Measurements from ENCODE around the gene NPEPPS.

NPEPPS gene

GRCh38 chr17:47644324-47644723 lies 113.4 kb downstream of the NPEPPS start:
- TF ChIP-seq CTCF (IDR thresholded peaks at IDR 0.05; ENCODE audit: borderline replicate concordance, insufficient read depth, low read depth, low read length): no peak
- no peak overlapping the region for H3K4me3 ChIP-seq (ENCODE audit: low read depth, low read length)

DNA sequence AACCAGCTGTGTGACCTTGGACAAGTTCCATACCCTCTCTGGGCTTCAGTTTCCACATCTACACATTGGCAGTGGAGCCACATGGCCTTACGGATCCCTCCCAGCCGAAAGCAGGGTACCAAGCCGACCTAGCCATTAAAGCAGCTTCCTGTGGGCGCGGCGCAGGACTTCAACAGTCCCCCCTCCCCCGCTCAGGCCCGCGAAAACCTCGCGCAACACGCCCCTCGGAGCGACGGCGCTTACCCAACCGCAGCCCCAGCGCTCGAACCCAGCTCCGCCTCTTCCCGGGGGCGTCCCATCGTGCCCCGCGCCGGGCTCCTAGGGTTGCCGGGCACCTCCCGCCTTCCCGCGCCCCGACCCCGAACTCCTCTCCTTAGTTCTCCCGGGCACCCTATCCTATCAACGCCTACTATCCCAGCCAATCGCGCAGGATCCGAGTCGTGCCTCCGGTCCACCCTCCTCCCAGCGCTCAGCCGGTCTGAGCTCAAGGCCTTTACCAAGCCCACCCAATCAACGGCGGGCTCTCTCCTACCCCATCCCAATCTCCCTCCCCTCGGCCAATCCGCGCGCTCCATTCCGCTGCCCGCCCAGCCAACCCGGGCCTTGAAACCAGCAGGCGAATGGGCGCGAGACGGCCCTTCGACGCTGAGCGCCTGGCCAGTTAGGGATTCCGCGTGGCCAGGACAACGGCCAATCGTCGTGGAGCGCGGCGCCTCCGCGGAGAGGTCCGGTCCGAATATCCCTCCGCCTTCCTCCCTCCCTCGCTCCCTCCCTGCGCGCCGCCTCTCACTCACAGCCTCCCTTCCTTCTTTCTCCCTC lies 118.5 kb downstream of the NPEPPS start, which contains the start of gene KPNB1:
Gene KPNB1, plus strand, starts transcription at position 767 of the 819 bp plus-strand sequence. CDS start 326 bp downstream, outside the sequence.
- no peak for TF ChIP-seq CTCF (IDR thresholded peaks at IDR 0.05; ENCODE audit: borderline replicate concordance, insufficient read depth, low read depth, low read length)
- H3K4me3 ChIP-seq (ENCODE audit: low read depth, low read length): peak within 1 kb of the TSS; percentile 79

- peak overlapping the region; percentile 79 for H3K4me3 ChIP-seq (ENCODE audit: low read depth, low read length)
- TF ChIP-seq CTCF (IDR thresholded peaks at IDR 0.05; ENCODE audit: borderline replicate concordance, insufficient read depth, low read depth, low read length): no peak
Measured at GRCh38 chr17:47649972-47650524, 119.1 kb downstream of the NPEPPS start.

DNA sequence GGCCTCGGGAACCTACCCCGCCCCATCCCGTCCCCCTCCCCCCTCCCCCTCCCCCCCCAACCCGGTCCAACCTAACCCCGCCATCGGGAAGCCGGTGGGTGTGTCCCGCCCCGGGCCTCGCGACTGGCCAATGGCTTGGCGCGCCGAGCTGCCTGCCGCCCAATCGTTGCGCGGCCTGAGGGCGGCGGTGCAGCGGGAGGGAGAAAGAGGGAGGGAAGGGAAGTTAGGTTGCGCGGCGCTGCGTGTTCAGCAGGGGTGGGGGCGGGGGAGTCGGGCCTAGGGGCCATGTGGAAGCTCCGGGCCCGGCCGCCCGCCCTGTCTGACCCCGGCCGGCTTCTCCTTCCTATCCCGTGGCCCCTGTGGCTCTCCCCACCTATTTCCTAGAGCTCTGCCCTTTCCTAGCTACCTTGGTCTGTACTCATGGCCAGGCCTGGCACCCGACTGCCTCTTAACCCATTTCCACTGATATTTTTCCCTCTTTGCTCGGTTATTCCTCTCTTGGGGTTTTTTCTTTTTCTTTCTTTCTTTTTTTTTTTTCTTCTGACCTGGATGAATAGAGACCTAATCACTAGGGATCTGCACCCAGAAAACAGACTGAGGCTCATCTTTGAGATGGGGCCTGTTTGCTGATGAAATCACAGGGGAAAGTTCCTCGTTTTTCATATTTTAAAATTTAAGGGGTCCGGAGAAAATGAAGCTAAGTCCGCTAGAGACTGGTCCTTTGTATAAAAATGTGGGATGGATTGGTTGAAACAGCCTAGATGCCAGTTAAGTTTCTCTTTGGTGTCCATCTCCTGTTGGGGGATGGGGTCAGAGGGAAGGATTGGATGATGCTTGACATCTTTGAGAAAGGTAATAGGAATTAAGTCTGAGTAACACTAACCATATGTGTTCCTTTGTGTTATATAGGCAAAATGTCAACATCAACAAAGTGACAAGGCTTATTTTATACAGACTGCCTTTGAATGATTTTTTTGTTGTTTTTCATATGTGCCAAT lies 119.9 kb downstream of the NPEPPS start:
- H3K4me3 ChIP-seq (ENCODE audit: low read depth, low read length): peak overlapping the region; percentile 79
- TF ChIP-seq CTCF (IDR thresholded peaks at IDR 0.05; ENCODE audit: borderline replicate concordance, insufficient read depth, low read depth, low read length): no peak

- TF ChIP-seq CTCF (IDR thresholded peaks at IDR 0.05; ENCODE audit: borderline replicate concordance, insufficient read depth, low read depth, low read length): no peak
- no peak overlapping the region for H3K4me3 ChIP-seq (ENCODE audit: low read depth, low read length)
Measured at GRCh38 chr17:47651704-47652103, 120.8 kb downstream of the NPEPPS start.

DNA sequence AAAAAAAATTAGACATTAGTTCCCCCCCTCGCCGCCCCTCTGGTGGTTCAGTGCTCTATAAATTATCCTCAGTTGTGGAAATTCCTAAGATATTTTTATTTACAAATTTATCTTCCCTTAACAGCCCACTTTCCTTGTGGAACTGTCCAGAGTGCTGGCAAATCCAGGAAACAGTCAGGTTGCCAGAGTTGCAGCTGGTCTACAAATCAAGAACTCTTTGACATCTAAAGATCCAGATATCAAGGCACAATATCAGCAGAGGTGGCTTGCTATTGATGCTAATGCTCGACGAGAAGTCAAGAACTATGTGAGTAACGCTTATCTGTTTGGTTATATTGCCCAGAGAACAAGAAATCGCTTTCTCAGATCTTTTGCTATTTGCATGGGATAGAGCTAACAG lies 121.7 kb downstream of the NPEPPS start:
- no peak for TF ChIP-seq CTCF (IDR thresholded peaks at IDR 0.05; ENCODE audit: borderline replicate concordance, insufficient read depth, low read depth, low read length)
- H3K4me3 ChIP-seq (ENCODE audit: low read depth, low read length): no peak overlapping the region

Data from GM12875 (cell line).